Measurements from ENCODE around the gene PIP5K1A.
"Not testable (repeated sequence)": the region's sequence is repeated elsewhere in the genome, so short reads cannot be mapped to it uniquely, and the experiment has no call there.

Gene PIP5K1A

DNA sequence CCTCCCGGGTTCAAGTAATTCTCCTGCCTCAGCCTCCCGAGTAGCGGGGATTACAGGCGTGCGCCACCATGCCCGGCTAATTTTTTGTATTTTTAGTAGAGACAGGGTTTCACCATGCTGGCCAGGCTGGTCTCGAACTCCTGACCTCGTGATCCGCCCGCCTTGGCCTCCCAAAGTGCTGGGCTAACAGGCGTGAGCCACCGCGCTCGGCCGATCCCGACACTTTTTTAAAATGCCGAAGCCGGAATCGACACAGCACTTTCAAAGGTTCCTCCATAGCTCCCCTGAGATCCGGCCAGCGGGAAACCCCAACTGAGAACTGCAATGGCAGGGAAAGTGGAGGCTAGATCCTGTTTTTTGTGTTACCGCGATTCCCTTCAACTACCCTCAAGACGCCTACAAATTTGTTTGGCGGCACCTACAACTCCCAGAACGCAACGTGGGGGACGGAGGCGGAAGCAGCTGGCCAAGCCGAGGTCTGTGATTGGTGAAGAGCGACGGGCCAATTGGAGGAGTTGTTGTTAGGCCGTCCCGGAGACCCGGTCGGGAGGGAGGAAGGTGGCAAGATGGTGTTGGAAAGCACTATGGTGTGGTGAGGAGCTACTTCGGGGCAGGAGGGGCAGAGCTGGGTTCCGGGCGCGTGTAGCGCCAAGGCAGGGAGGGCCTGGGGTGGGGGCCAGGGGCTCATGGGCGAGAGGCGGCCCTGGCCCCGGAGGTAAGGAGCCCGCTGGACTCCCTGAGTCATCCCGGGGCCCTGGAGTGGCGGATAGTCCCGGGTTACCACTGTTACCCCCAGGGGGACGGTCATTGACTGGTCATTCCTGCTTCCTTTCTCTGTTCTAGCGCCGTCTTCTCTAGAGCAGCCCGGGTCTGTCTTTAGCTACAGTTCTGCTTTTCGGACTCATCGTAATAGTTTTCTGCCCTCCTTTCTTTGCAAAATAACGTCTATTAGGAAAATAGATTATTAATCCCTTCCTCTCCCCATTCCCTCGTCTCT, 56.2 kb downstream of the PIP5K1A start, which contains the start of gene PSMD4:
Gene PSMD4 (plus strand): TSS at position 518 of the 997 bp plus-strand sequence. CDS start 49 bp downstream, at position 567.
- DNase-seq (ENCODE audit: low read depth in 2 of 2), result peak; percentile 85

GRCh38 chr1:151255381-151255780, 57.0 kb downstream of the PIP5K1A start:
- no peak for DNase-seq (ENCODE audit: low read depth in 2 of 2)

GRCh38 chr1:151259351-151259750, 61.0 kb downstream of the PIP5K1A start:
- DNase-seq (ENCODE audit: low read depth in 2 of 2), result no peak

- DNase-seq (ENCODE audit: low read depth in 2 of 2), result no peak
Observed at GRCh38 chr1:151265446-151266236, 67.3 kb downstream of the PIP5K1A start.

GRCh38 chr1:151266315-151266714, 68.0 kb downstream of the PIP5K1A start:
- DNase-seq (ENCODE audit: low read depth in 2 of 2), result no peak

DNA sequence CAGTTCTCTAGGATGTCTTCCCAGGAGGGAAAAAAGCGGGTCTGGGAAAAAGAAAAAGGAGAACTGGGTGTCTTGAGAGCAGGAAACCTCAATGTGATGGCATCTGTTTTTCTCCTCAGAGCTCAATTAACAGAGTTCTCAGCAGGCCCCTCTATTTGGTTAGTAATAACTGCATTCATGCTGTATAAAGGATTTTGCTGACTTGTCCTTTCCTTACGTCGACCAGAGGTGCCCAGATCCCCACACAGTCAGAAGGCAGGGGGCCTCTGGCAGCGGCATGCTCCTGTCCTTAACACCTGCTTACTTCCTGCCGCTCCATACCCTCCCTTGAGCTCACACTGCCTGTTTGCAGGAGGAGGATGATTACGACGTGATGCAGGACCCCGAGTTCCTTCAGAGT, 68.5 kb downstream of the PIP5K1A start:
- DNase-seq (ENCODE audit: low read depth in 2 of 2), result no peak

- DNase-seq (ENCODE audit: low read depth in 2 of 2), result no peak
Observed at GRCh38 chr1:151267760-151268159, 69.4 kb downstream of the PIP5K1A start.

DNA sequence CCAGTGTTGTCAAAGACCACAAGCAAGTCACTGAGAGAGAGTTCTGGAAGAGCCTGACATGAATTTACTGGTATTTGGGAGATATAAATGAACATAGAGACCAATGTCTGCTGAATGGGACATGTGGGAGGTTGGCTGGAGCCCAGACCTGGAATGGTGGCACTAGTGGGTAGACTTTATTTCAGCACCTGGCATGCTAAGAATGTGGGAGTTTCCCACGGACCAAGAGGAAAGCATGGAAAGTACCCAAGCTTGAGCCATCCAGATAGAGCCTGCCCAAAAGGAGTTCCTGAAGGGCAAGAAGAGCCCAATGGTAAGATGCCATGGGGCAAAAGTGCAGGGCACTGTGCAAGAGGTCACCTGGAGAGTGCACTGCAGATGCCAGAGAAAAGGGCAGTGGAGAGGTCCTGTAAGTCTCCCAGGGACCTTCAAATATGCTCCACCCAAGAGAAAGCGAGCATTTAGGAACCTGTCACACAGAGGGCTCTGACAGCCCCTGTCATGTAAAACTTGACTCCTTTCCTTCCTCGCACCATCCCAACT, 75.6 kb downstream of the PIP5K1A start:
- no peak for DNase-seq (ENCODE audit: low read depth in 2 of 2)

DNA sequence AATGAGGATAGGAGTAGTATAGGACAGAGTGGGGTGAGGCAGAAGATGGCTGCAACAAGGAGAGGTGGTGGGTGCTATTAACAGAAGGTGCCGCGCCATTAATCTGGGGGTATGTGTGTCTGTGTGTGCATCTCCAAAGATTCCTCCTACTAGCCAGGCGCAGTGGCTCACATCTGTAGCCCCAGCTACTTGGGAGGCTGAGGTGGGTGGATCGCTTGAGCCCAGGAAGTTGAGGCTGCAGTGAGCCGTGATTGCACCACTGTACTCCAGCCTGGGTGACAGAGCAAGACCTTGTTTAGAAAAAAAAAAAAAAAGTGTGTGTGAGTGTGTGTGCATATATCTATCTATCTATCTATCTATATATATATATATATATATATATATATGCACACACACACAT, 77.0 kb downstream of the PIP5K1A start:
- DNase-seq (ENCODE audit: low read depth in 2 of 2), result not testable (repeated sequence)

- no peak for DNase-seq (ENCODE audit: low read depth in 2 of 2)
Observed at GRCh38 chr1:151277249-151277648, 78.9 kb downstream of the PIP5K1A start.

GRCh38 chr1:151281225-151281968, 83.0 kb downstream of the PIP5K1A start:
- peak; percentile 92 to 93 for DNase-seq (ENCODE audit: low read depth in 2 of 2)

DNA sequence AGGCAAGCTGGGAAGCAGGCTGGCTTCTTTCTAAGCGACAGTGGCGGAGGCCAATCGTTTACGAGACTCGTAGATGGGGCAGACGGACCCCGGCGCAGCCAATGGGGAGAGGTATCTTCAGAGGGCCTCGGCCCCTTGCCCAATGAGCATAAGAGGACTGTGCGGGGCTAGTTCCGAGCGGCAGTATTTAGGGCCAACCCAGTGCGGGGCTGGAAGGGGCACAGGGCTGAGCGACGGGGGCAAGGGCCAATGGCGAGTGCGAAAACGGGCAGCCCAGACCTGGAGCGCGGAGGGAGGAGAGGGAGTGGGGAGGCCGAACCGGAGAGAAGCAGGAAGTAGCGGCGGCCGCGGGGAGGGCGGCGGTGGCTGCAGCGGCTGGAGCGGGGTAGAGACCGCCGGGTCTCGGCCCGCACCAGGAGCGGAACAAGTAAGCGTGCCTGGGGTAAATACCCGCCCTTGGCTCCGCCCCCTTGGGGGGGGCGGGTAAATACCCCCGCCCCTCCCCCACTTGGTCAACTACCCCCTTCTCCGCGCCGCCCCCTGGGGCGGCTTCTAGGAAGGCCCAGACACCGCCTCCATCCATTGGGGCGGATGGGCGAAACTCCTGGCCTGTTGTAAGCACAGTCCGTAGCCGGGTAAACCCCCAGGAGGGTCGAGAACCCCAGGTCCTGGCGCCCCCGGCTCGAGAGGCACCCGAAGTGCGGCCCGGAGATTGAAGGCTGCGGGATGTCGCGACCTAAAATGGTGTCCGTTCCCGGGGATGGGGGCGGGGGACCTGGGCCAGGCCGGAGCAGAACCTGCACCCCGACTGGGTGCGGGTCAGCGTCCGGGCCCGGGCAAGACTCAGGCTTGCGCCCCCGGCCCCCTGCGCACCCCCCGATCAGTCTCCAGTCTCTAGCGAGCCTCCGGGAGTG, 83.9 kb downstream of the PIP5K1A start, which contains the start of gene ZNF687:
Gene ZNF687 (plus strand): TSS at position 331 of the 914 bp plus-strand sequence. CDS start 3,993 bp downstream, outside the sequence.
- DNase-seq (ENCODE audit: low read depth in 2 of 2), result peak; percentile 95 to 96

DNA sequence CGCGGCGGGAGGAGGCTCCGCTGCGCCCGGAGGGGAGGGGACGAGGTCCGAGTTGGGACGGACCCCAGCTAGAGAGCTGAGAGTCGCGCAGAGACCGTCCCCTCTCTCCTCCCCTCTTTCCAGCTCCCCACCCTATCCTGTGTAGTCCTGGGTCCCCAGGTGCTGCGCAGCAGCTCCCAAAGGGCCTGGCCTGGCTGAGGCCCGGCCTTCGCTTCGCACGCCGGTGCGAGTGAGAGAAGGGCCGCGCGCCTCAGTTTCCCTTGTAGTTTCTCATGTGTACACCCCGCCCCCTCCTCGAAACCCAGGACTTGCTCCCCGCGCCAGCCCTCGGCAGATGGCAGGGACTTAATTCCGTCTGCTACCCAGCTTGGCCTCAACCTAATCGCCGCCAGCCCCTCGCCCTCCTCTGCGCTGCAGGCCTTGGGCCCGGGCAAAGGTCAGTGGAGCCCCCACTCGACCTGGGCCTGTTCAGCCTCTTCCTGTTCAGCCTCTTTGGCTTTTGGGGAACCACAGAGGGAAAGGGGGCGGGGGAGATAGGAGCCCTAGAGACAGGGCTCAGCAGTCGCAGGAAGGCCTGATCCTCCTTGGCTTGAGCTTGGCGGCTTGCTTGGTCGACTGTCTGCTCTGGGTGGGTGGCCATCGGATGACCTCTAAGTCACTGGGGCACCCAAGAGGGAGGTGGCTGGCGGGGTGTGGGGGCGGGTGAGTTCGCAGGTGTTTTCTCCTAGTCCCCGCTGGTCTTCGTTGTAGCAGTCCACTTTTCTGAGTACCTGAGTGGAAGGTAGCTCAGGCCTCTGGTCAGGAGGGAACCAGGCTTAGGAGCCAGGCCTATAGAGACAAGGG, 84.8 kb downstream of the PIP5K1A start:
- peak in 1 of 2 donors; percentile 7 for DNase-seq (ENCODE audit: low read depth in 2 of 2)

GRCh38 chr1:151284013-151284577, 85.7 kb downstream of the PIP5K1A start:
- DNase-seq (ENCODE audit: low read depth in 2 of 2), result no peak

GRCh38 chr1:151286619-151287340, 88.4 kb downstream of the PIP5K1A start:
- DNase-seq (ENCODE audit: low read depth in 2 of 2), result no peak

GRCh38 chr1:151287341-151287699, 89.0 kb downstream of the PIP5K1A start:
- DNase-seq (ENCODE audit: low read depth in 2 of 2), result no peak

DNA sequence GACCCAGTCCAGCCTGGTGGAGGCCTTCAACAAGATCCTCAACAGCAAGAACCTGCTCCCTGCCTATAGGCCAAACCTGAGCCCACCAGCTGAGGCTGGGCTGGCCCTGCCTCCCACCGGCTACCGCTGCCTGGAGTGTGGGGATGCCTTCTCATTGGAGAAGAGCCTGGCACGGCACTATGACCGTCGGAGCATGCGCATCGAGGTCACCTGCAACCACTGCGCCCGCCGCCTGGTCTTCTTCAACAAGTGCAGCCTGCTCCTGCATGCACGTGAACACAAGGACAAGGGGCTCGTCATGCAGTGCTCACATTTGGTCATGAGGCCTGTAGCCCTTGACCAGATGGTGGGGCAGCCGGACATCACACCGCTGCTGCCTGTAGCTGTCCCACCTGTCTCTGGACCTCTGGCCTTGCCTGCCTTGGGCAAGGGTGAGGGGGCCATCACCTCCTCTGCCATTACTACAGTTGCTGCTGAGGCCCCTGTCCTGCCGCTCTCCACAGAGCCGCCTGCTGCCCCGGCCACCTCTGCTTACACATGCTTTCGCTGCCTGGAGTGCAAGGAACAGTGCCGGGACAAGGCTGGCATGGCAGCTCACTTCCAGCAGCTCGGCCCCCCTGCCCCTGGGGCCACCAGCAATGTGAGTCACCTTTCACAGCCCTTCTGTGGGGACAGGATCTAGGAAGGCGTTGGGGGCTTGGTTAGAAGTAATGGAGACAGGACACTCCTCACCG, 89.6 kb downstream of the PIP5K1A start:
- DNase-seq (ENCODE audit: low read depth in 2 of 2), result no peak

GRCh38 chr1:151288502-151288901, 90.2 kb downstream of the PIP5K1A start:
- no peak for DNase-seq (ENCODE audit: low read depth in 2 of 2)

All from stimulated activated CD8-positive, alpha-beta memory T cell treated with anti-CD3 and anti-CD28 coated beads, Interleukin-2, amount 100 ng/mL, for 1 hour (primary cell).